HFFc6 (cell line): ENCODE results near the gene TYMP. TPM values are rescaled to one million over a fixed set of nuclear protein-coding genes. Genes with fewer than 3 reads are reported as not detected.
"Not testable (repeated sequence)": the region's sequence is repeated elsewhere in the genome, so short reads cannot be mapped to it uniquely, and the experiment has no call there.

Source experiments
- DNase-seq: peaks from one replicate; pipeline ENCODE4 v3.0.0-alpha.2; 2018
- H3K27ac Mint-ChIP-seq: 2 replicates; pipeline ENCODE4 v1.8.0; 2020; ENCODE audit warnings: mild to moderate bottlenecking, mixed read lengths
- H3K27me3 Mint-ChIP-seq: 2 replicates; pipeline ENCODE4 v1.8.0; 2021; ENCODE audit warnings: mild to moderate bottlenecking, moderate library complexity, mixed read lengths; ENCODE audit not compliant: insufficient read depth
- H3K36me3 Mint-ChIP-seq: 2 replicates; pipeline ENCODE4 v1.8.0; 2021; ENCODE audit warnings: low read depth, mixed read lengths
- H3K4me1 Mint-ChIP-seq: 2 replicates; pipeline ENCODE4 v1.8.0; 2020; ENCODE audit warnings: low read depth, mixed read lengths
- H3K4me3 Mint-ChIP-seq: 2 replicates; pipeline ENCODE4 v1.8.0; 2020; ENCODE audit warnings: mild to moderate bottlenecking, moderate library complexity, mixed read lengths
- H3K9me3 Mint-ChIP-seq: 2 replicates; pipeline ENCODE4 v1.8.0; 2020; ENCODE audit warnings: mild to moderate bottlenecking, mixed read lengths
- total RNA-seq, 6 experiments: library from RNA; stranded (reverse); fragmentation: NEBNext Ultra II Directional; extraction: Animal tissue kit (Norgen Biotek cat#: 25700); gene quantifications; 2 replicates in 1 of 6; 3 replicates in 5 of 6; pipeline ENCODE4 v1.2.3, GENCODE V29; 2021
- TF ChIP-seq, protein P1 (sequence below): fragments of 200-600 bp; sonication (generic); IDR thresholded peaks from 2 replicates; pipeline ENCODE4 v1.5.0; 2021; ENCODE audit warnings: antibody characterized with exemption, mild to moderate bottlenecking

The TYMP gene
- total RNA-seq, 6 experiments from 2014 or later = 0.95 to 2.1 (median 1.3) TPM

DNA sequence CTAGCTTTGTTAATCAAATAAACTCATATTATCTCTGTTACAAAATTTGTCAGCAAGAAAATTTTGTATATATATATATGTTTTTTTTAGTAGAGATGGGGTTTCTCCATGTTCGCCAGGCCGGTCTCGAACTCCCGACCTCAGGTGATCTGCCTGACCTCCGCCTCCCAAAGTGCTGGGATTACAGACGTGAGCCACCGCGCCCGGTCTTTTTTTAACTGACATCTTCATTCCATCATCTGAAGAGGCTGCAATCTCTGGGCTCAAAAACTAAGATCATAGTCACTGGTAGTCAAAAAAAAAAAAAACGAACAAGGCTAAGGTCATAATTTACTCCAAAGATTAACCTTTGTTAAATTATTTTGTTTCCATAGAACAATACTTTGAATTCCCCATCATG is 10.6 kb upstream of the TYMP start:
- no peak overlapping the region for H3K4me3 Mint-ChIP-seq
- no peaks in the 10 kb centered on the region for H3K9me3 Mint-ChIP-seq
- peaks cover 7% of the 10 kb centered on the region; the same call in 1 of the 2 replicates for H3K27me3 Mint-ChIP-seq
- no peak for DNase-seq
- TF ChIP-seq, protein P1, sequence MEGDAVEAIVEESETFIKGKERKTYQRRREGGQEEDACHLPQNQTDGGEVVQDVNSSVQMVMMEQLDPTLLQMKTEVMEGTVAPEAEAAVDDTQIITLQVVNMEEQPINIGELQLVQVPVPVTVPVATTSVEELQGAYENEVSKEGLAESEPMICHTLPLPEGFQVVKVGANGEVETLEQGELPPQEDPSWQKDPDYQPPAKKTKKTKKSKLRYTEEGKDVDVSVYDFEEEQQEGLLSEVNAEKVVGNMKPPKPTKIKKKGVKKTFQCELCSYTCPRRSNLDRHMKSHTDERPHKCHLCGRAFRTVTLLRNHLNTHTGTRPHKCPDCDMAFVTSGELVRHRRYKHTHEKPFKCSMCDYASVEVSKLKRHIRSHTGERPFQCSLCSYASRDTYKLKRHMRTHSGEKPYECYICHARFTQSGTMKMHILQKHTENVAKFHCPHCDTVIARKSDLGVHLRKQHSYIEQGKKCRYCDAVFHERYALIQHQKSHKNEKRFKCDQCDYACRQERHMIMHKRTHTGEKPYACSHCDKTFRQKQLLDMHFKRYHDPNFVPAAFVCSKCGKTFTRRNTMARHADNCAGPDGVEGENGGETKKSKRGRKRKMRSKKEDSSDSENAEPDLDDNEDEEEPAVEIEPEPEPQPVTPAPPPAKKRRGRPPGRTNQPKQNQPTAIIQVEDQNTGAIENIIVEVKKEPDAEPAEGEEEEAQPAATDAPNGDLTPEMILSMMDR = no peak
- H3K4me1 Mint-ChIP-seq = peaks cover 37% of the 10 kb centered on the region
- H3K27ac Mint-ChIP-seq = peak overlapping the region; percentile 65
- no peaks in the 10 kb centered on the region for H3K36me3 Mint-ChIP-seq

DNA sequence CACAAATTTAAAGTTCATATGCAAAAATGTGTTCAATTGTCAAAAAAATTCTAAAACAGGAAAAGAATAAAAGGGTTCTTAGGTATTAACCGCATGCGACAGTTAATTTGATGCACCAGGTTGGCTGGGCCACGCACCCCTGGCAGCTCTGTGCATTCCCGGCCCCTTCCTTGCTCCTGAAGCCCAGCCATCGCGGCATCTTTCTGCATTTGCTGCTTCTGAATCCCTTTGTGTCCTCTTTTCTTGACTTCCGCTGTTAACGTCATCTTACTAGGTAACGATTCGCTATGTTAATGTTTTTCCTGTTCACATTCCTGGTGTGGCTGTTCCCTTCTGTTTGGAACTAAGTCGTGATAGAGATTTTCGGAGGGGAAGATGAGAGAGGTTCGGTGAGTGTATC is 8.0 kb upstream of the TYMP start:
- H3K27ac Mint-ChIP-seq = no peak overlapping the region
- DNase-seq = no peak
- TF ChIP-seq, protein P1 = no peak
- no peaks in the 10 kb centered on the region for H3K9me3 Mint-ChIP-seq
- H3K36me3 Mint-ChIP-seq = no peaks in the 10 kb centered on the region
- H3K4me1 Mint-ChIP-seq = peaks cover 37% of the 10 kb centered on the region
- H3K27me3 Mint-ChIP-seq = peaks cover 10% of the 10 kb centered on the region; the same call in 1 of the 2 replicates
- H3K4me3 Mint-ChIP-seq = no peak overlapping the region

DNA sequence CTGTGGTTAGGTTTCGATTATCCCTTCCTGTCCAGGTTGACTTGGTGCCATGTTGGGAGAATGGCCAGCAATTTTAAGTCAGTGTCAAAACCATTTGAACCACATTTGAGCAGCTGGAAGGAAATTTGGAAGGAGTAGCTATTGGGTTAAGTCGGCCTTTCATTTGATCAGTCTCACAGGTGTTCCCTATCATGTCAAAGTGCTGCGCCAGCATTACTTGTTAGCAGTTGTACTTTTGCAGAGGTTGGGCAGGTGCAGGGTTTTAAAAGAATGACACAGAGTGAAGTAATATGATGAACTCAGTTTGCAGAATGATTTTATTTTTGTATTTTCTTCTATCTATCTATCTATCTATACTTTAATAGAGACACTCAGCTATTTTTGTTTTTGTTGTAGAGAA is 6.4 kb upstream of the TYMP start:
- Mint-ChIP-seq H3K27me3 (peaks cover 11% of the 10 kb centered on the region; the same call in 1 of the 2 replicates), H3K4me3 (no peak overlapping the region)

DNA sequence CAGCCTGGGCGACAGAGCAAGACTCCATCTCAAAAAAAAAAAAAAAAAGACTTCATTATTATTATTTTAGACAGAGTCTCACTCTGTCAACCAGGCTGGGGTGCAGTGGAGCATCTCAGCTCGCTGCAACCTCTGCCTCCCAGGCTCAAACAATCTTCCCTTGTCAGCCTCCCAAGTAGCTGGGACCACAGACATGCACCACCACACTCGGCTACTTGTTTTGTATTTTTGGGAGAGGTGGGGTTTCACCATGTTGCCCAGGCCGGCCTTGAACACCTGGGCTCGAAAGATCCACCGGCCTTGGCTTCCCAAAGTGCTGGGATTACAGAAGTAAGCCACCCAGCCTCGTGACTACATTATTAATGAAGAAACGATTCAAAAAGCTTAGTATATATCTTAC is 5.3 kb upstream of the TYMP start:
- no peaks in the 10 kb centered on the region for H3K9me3 Mint-ChIP-seq
- no peak overlapping the region for H3K27ac Mint-ChIP-seq
- peaks cover 13% of the 10 kb centered on the region; the same call in 1 of the 2 replicates for H3K27me3 Mint-ChIP-seq
- no peak overlapping the region for H3K4me3 Mint-ChIP-seq
- TF ChIP-seq, protein P1 = no peak
- H3K36me3 Mint-ChIP-seq = no peaks in the 10 kb centered on the region
- no peak for DNase-seq
- H3K4me1 Mint-ChIP-seq = peaks cover 11% of the 10 kb centered on the region

More for the DNA sequence above, 6.4 kb upstream of the TYMP start:
- no peak for DNase-seq
- H3K36me3 Mint-ChIP-seq = no peaks in the 10 kb centered on the region
- H3K27ac Mint-ChIP-seq = no peak overlapping the region
- H3K4me1 Mint-ChIP-seq = peaks cover 22% of the 10 kb centered on the region
- H3K9me3 Mint-ChIP-seq = no peaks in the 10 kb centered on the region
- TF ChIP-seq, protein P1 = no peak

DNA sequence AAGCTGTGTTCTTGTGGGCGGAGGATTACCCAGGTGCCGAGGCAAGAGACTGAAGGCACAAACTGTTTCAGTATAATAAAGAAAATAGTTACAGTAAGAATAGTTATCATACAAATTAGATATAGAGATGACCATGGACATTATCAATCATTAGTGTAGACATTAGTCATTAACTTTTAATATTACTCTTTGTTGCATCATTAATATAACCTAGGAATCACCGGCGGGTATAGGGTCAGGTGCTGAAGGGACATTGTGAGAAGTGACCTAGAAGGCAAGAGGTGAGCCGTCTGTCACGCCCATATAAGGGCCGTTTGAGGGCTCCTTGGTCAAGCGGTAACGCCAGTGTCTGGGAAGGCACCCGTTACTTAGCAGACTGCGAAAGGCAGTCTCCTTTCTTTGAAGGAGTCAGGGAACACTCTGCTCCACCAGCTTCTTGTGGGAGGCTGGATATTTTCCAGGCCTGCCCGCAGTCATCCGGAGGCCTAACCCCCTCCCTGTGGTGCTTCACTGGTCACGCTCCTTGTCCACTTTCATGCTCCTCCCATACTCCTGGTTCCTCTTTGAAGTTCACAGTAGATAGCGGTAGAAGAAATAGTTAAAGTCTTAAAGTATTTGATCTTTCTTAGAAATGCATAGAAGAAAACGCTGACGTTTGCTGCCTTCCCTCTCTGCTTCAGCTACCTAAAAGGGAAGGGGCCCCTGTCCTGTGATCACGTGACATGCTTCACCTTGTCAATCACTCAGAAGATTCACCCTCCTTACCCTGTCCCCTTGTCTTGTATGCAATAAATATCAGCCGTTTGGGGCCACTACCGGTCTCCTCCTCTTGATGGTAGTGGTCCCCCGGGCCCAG is 4.3 kb upstream of the TYMP start:
- not testable (repeated sequence) for H3K36me3 Mint-ChIP-seq, H3K4me1 Mint-ChIP-seq, H3K27ac Mint-ChIP-seq, DNase-seq, H3K9me3 Mint-ChIP-seq, H3K4me3 Mint-ChIP-seq
- peaks cover 13% of the 10 kb centered on the region; the same call in 1 of the 2 replicates for H3K27me3 Mint-ChIP-seq
